Duodenal mucosa (tissue), 2 donors: Measurements from ENCODE around the gene KIF26B.

Source experiments
- H3K27ac ChIP-seq: one replicate; pipeline ENCODE4 v1.7.0; 2013; ENCODE audit warnings: low read depth, low read length
- H3K27me3 ChIP-seq, 2 donors: one replicate each; pipeline ENCODE4 v1.7.0; 2013; ENCODE audit warnings: low read length in 2 of 2, control low read depth in 1 of 2; ENCODE audit not compliant: insufficient read depth in 2 of 2, control insufficient read depth in 1 of 2
- H3K36me3 ChIP-seq, 2 donors: one replicate each; pipeline ENCODE4 v1.7.0; 2013; ENCODE audit warnings: low read length in 2 of 2, control low read depth in 1 of 2; ENCODE audit not compliant: insufficient read depth in 2 of 2, control insufficient read depth in 1 of 2
- H3K4me1 ChIP-seq, 2 donors: one replicate each; pipeline ENCODE4 v1.7.0; 2013; ENCODE audit warnings: low read length in 2 of 2, control low read depth in 1 of 2; ENCODE audit not compliant: insufficient read depth in 2 of 2, control insufficient read depth in 1 of 2
- H3K4me3 ChIP-seq, 2 donors: one replicate each; pipeline ENCODE4 v1.7.0; 2013; ENCODE audit warnings: low read length in 2 of 2, low read depth in 1 of 2
- H3K9ac ChIP-seq, 2 donors: one replicate each; pipeline ENCODE4 v1.7.0; 2013; ENCODE audit warnings: low read length in 2 of 2, low read depth in 1 of 2
- H3K9me3 ChIP-seq, 2 donors: one replicate each; pipeline ENCODE4 v1.7.0; 2013; ENCODE audit warnings: low read length in 2 of 2, control low read depth in 1 of 2; ENCODE audit not compliant: control insufficient read depth in 1 of 2

Gene KIF26B

DNA sequence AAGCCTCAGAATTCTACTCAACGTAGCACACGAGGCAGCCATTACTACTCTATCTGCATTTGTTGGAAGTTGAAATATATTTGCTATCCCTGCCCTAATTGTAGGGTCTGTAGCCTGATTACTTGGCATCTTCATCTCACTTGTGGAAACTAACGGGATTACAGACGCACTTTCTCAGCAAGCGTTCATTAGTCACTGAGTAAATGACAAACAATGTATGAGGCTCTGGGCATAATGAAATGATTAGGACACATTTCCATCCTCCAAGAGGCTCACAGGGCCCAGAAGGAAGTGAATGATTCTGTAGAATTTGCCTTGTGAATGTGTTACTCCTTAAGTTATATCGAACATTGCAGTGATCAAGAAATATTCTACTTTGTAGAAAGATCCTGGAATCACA is 78.1 kb downstream of the KIF26B start:
- no peak overlapping the region for H3K27ac ChIP-seq
- no peaks in the 10 kb centered on the region for H3K36me3 ChIP-seq
- H3K27me3 ChIP-seq: no peaks in the 10 kb centered on the region
- no peak overlapping the region for H3K9ac ChIP-seq
- H3K4me3 ChIP-seq: no peak overlapping the region
- H3K4me1 ChIP-seq: no peaks in the 10 kb centered on the region
- no peaks in the 10 kb centered on the region for H3K9me3 ChIP-seq

DNA sequence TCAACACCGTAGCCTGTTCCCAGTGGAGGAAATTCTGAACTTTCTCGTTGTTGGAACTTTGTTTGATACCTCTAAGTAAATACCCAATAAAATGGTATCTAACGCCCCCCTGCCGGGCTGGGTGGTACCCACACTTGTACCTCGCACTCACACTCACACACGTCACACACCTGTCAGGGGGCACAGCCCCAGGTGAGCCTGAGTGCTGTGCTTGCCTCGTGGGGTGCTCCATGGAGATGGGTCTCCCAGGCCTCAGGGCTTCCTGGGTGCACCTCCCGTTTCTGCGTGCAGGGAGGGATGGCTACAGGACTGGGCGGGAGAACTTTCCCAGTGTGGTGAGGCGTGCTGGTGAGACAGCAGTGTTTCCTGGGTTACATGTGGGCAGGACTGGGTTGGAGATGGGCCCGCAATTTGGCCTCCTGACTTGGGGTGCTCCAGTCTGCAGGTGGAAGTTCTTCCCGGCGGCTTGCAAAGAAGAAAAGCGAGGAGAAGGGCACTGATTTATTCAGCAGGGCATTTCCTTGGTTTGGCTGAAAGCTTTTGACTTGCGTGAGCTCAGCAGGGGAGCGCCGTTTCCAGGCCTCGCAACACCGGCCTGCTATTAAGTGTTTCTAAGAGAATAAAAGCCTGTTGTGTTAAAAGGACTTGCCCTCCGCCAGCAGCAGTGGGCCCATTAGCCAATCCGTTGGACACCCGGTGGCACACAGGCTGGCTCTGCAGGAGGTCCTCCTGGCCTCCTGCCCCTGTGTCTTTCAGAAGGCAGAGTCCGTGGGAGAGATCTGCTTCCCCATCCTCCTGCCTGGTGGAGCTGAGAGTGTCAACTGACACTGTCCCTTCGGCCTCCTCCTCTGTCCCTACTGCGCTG is 79.7 kb downstream of the KIF26B start:
- no peak overlapping the region for H3K9ac ChIP-seq

DNA sequence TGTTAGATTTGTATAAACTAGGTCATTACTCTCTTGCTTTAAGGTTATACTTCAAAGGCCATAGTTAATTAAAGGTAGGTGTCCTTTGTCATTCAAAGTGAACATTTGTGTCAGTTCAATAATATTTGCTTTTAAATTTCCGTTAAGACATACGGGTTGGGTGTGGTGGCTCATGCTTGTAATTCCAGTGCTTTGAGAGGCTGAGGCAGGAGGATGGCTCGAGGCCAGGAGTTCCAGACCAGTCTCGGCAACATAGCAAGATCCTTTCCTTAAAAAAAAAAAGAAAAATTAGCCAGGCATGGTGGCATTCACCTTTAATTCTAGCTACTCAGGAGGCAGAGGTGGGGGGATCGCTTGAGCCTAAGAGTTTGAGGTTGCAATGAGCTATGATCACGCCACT is 80.4 kb downstream of the KIF26B start:
- H3K27ac ChIP-seq: no peak overlapping the region
- H3K9me3 ChIP-seq: no peaks in the 10 kb centered on the region
- no peaks in the 10 kb centered on the region for H3K27me3 ChIP-seq
- H3K4me3 ChIP-seq: no peak overlapping the region
- no peaks in the 10 kb centered on the region for H3K36me3 ChIP-seq
- no peaks in the 10 kb centered on the region for H3K4me1 ChIP-seq
- H3K9ac ChIP-seq: no peak overlapping the region

More for the DNA sequence above, 79.7 kb downstream of the KIF26B start:
- Histone ChIP-seq H3K9me3 (no peaks in the 10 kb centered on the region), H3K27ac (no peak overlapping the region), H3K27me3 (no peaks in the 10 kb centered on the region), H3K36me3 (no peaks in the 10 kb centered on the region), H3K4me3 (no peak overlapping the region), H3K4me1 (no peaks in the 10 kb centered on the region)

DNA sequence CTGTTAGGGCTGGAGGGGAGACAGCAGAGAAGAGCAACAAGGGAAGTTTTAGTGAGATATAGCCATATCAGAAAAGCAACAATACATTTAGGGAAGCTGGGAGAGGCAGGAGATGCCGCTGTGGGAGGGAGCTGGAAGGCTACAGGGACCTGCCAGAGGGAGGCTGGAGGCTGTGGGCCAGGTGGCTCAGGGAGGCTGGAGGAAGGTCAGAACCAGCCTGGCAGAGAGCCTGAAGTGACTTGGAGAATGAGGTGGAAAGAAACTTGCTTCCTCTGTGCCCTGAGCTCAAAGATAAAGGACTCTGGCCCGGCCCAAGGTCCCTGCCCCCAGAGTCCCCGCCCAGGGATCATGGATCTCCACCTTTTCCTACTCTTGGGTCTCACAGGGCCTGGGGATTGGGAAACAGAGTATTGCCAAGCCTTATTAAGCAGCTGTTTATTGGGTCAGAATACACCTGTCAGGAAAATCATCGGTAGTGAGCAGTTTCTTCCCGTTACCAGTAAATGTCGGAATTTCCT is 85.9 kb downstream of the KIF26B start:
- no peak overlapping the region for H3K9ac ChIP-seq
- H3K36me3 ChIP-seq: no peaks in the 10 kb centered on the region
- no peaks in the 10 kb centered on the region for H3K27me3 ChIP-seq
- H3K4me3 ChIP-seq: no peak overlapping the region
- H3K4me1 ChIP-seq: peaks cover 4 to 6% of the 10 kb centered on the region in 2 donors
- H3K27ac ChIP-seq: no peak overlapping the region
- no peaks in the 10 kb centered on the region for H3K9me3 ChIP-seq

DNA sequence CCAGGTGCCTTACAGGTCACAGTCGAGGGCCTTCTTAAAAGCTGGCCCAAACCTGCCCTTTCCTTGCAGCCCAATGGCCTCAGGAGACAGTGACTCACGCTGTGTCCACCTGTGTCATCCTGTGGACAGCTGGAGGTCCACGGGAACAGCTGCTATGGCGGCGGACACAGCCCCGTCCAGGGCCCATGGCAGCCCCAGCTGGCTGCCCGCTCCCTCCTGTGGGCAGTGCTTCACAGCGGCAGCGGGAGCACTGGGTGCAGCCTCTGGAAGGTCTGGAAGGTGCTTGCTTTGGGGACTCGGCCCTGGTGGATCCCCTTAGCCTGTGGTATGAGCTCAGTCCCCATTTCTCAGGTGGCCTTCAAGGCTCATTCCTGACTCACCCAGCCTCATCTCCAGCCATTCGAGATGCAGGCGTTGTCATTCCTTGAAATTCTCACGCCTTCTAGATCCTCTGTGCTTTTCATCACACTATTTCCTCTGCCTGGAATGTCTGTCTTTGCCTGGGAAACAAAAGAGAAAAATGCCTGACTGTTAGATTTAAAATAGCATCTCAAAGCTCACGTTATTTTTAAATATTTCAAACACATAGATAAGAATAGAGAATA is 86.8 kb downstream of the KIF26B start:
- H3K27me3 ChIP-seq: no peaks in the 10 kb centered on the region
- no peak overlapping the region for H3K4me3 ChIP-seq
- no peaks in the 10 kb centered on the region for H3K9me3 ChIP-seq
- no peaks in the 10 kb centered on the region for H3K36me3 ChIP-seq
- peaks cover 4 to 6% of the 10 kb centered on the region in 2 donors for H3K4me1 ChIP-seq
- H3K9ac ChIP-seq: no peak overlapping the region
- H3K27ac ChIP-seq: no peak overlapping the region

DNA sequence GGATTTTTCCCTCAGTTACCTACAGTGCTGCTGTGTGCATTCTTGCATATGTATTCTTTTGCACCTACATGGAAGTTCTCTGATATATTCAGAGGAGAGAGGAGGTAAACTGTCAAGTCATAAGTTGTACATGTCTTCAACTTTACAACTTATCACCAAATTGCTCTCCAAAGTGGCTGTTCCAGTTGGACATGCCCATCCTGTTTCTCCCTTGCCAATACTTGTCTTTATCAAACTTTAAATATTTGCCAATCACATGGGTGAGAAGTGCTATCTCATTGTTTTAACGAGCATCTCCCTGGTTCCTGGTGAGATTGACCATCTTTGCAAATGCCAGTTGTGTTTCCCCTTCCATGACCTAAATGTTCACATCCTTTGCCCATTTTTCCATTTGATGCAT is 88.2 kb downstream of the KIF26B start:
- H3K9ac ChIP-seq: no peak overlapping the region
- peaks cover 4 to 6% of the 10 kb centered on the region in 2 donors for H3K4me1 ChIP-seq
- H3K36me3 ChIP-seq: no peaks in the 10 kb centered on the region
- no peak overlapping the region for H3K4me3 ChIP-seq
- no peaks in the 10 kb centered on the region for H3K9me3 ChIP-seq
- no peaks in the 10 kb centered on the region for H3K27me3 ChIP-seq
- no peak overlapping the region for H3K27ac ChIP-seq

DNA sequence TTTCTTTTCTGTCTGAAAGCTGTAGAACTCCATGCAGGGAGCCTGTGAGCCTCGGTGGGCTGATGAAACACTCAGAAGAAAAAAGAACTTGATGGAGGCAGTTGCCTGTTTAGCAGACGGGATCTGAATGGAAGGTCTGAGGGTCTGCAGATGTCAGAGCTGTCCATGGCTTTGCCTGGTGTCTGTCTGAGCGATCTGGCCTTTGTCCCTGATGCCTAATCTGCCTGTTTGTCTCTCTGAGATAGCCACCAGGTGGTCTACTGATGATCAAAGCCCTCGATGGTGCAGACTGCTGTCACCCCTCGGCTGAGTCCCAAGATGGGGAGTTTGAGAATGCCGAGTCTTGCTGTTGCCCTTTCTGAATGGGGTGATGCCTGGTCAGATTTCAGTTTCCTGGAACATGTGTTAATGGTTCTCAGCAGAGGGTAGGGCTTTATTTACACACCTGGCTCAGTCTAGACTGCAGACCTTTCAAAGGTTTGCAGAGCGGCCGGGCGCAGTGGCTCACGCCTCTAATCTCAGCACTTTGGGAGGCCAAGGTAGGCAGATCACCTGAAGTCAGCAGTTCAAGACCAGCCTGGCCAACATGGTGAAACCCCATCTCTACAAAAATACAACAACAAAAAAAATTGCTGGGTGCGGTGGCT is 90.4 kb downstream of the KIF26B start:
- no peak overlapping the region for H3K27ac ChIP-seq

DNA sequence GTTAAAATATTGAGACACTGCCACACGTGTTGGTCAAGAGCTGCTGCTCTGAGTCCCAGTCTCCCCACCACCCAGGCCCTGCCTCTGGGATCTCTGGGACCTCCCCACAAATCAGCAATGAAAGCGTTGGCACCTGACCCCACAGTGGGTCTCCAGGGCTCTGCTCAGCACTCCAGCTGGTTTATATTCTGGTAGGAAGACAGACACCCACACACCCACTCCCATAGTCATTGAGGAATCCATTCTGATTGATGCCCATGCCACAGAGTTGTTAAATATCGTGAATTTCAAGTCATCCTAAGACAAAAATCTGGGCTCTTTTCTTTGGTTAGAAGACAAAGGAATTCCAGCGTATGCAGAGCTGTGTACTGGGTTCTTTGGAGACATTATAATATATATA is 91.6 kb downstream of the KIF26B start:
- H3K27ac ChIP-seq: no peak overlapping the region
- H3K36me3 ChIP-seq: no peaks in the 10 kb centered on the region
- no peaks in the 10 kb centered on the region for H3K27me3 ChIP-seq
- H3K4me1 ChIP-seq: peaks cover 0 to 6% of the 10 kb centered on the region in 2 donors
- no peaks in the 10 kb centered on the region for H3K9me3 ChIP-seq
- H3K4me3 ChIP-seq: no peak overlapping the region
- no peak overlapping the region for H3K9ac ChIP-seq

More for the DNA sequence above, 90.4 kb downstream of the KIF26B start:
- peaks cover 4 to 6% of the 10 kb centered on the region in 2 donors for H3K4me1 ChIP-seq
- H3K36me3 ChIP-seq: no peaks in the 10 kb centered on the region
- H3K27me3 ChIP-seq: no peaks in the 10 kb centered on the region
- no peaks in the 10 kb centered on the region for H3K9me3 ChIP-seq
- no peak overlapping the region for H3K4me3 ChIP-seq
- no peak overlapping the region for H3K9ac ChIP-seq

DNA sequence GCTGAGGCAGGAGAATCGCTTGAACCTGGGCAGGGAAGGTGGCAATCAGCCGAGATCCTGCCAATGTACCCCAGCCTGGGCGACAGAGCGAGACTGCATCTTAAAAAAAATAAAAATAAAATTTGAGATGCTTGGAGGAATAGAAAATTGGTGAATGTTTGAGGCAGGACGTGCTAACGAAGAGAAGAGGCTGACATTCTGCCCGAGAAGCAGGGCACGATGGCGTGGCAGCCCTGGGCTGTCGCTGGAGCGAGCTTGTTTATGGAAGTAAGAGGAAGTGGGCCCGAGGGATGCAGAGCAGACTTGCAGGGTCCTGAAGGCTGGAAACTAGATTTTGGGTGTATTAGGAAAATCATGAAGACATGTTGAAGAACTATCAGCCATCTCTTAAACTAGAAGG is 92.6 kb downstream of the KIF26B start:
- Histone ChIP-seq H3K27ac (no peak overlapping the region), H3K4me1 (peaks cover 0 to 6% of the 10 kb centered on the region in 2 donors), H3K9ac (no peak overlapping the region), H3K36me3 (no peaks in the 10 kb centered on the region), H3K27me3 (no peaks in the 10 kb centered on the region), H3K9me3 (peaks cover 0 to 1% of the 10 kb centered on the region in 2 donors), H3K4me3 (no peak overlapping the region)

DNA sequence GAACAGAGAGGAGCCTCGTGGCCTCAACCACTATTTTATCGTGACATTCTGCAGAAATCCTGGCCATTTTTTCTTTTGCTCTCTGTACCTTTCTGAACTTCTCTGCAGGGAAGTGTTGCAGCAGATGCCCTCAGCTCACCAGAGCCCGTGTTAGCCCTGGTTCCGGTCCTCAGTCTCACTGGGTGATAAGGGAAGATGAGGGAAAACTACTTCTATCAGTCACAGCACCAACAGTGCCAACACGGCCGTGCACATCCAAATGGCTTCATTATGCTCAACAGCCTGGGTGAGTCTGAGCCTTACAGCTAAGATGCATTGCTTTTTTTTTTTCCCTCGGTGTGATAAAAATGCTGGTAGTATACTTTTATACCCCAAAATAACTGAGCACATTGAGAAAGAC is 93.0 kb downstream of the KIF26B start:
- H3K27ac ChIP-seq: no peak overlapping the region
- no peak overlapping the region for H3K4me3 ChIP-seq
- peaks cover 0 to 4% of the 10 kb centered on the region in 2 donors for H3K9me3 ChIP-seq
- no peaks in the 10 kb centered on the region for H3K27me3 ChIP-seq
- H3K9ac ChIP-seq: no peak overlapping the region
- peaks cover 0 to 6% of the 10 kb centered on the region in 2 donors for H3K4me1 ChIP-seq
- no peaks in the 10 kb centered on the region for H3K36me3 ChIP-seq
